RWPE1 (cell line): ENCODE data around the gene PI16.

Experiments used
- CTCF ChIA-PET: fragments of 350-600 bp; sonication (Branson Sonifier 250); formaldehyde crosslinking; extraction: SDS; loops from one replicate; lab custom pipeline; 2021; lab: Yijun Ruan, JAX
- POLR2A ChIA-PET: fragments of 400-600 bp; formaldehyde crosslinking; extraction: SDS; loops from one replicate; lab custom pipeline; 2020; ENCODE audit warnings: antibody characterized with exemption; ENCODE audit not compliant: low non-redundant PET; lab: Yijun Ruan, JAX
- DNase-seq: peaks from one replicate; pipeline ENCODE4 v3.0.0; 2012; ENCODE audit warnings: low spot score
- H3K27ac ChIP-seq: fragments of 450-650 bp; 2 replicates; pipeline ENCODE4 v1.5.1; 2017
- CTCF ChIP-seq: fragments of 450-650 bp; conservative IDR thresholded peaks from 2 replicates; pipeline ENCODE4 v1.5.1; 2017; ENCODE audit warnings: low read depth, mild to moderate bottlenecking

PI16 gene

GRCh38 chr6:36967757-36968156 is 13.2 kb downstream of the PI16 start:
- peak overlapping the region; percentile 93 for H3K27ac ChIP-seq
- ChIA-PET CTCF (no interaction called here), POLR2A (interaction anchor here (0.5 kb wide), 1 partner anchor 134 kb away, joined by 4 read pairs; no protein-coding TSS in a partner anchor)
- no peak for TF ChIP-seq CTCF
- DNase-seq, result no peak

- ChIA-PET CTCF (no interaction called here), POLR2A (interaction anchor here (0.5 to 0.7 kb wide), 2 partner anchors 18 to 133 kb away, joined by 3 to 4 read pairs; partner anchors contain the start of gene MTCH1)
- peak overlapping the region; percentile 93 for H3K27ac ChIP-seq
- no peak for TF ChIP-seq CTCF
- peak; percentile 71 for DNase-seq
These were observed 13.9 kb downstream of the PI16 start for GRCh38 chr6:36968266-36968977.

GRCh38 chr6:36969240-36969691 is 14.7 kb downstream of the PI16 start:
- no peak for TF ChIP-seq CTCF
- DNase-seq, result peak; percentile 80
- H3K27ac ChIP-seq, result peak overlapping the region; percentile 93
- ChIA-PET CTCF (interaction anchor here (0.6 to 1.0 kb wide), 4 partner anchors 48 to 363 kb away, joined by 3 to 4 read pairs (median 3); no protein-coding TSS in a partner anchor), POLR2A (no interaction called here)

GRCh38 chr6:36969988-36970891 is 15.7 kb downstream of the PI16 start:
- POLR2A ChIA-PET, result no interaction called here
- no peak for DNase-seq
- peak overlapping the region; percentile 93 for H3K27ac ChIP-seq
- CTCF ChIA-PET, result interaction anchor here (0.6 to 1.0 kb wide), 3 partner anchors 47 to 52 kb away, joined by 3 to 4 read pairs (median 3); no protein-coding TSS in a partner anchor
- TF ChIP-seq CTCF, result no peak

- CTCF ChIA-PET, result interaction anchor here (0.7 kb wide), 1 partner anchor 48 kb away, joined by 3 read pairs; no protein-coding TSS in a partner anchor
- no peak for DNase-seq
- TF ChIP-seq CTCF, result no peak
- peak overlapping the region; percentile 93 for H3K27ac ChIP-seq
- POLR2A ChIA-PET, result no interaction called here
These were observed 16.6 kb downstream of the PI16 start for GRCh38 chr6:36970892-36971842.
